Coronary artery (tissue), 2 donors: ENCODE data around the gene SLC22A9.
"Not testable (repeated sequence)": the region's sequence is repeated elsewhere in the genome, so short reads cannot be mapped to it uniquely, and the experiment has no call there.

Experiments
- DNase-seq: peaks from one replicate; pipeline ENCODE4 v3.0.0-alpha.2; 2017; ENCODE audit warnings: low spot score
- H3K27ac ChIP-seq, 2 donors: fragments of 200-600 bp; sonication (generic); one replicate each; pipeline ENCODE4 v1.5.1; 2016 to 2019
- H3K4me3 ChIP-seq: fragments of 200-600 bp; sonication (generic); 2 replicates; pipeline ENCODE4 v1.5.1; 2016; ENCODE audit warnings: mild to moderate bottlenecking, moderate library complexity
- CTCF ChIP-seq: fragments of 200-600 bp; sonication (generic); IDR thresholded peaks from one replicate; pipeline ENCODE4 v1.5.1; 2019; ENCODE audit warnings: antibody characterized with exemption

The SLC22A9 gene

GRCh38 chr11:63406458-63406857, 36.9 kb downstream of the SLC22A9 start:
- no peak for DNase-seq
- TF ChIP-seq CTCF = no peak
- H3K27ac ChIP-seq = no peak overlapping the region
- no peak overlapping the region for H3K4me3 ChIP-seq

- H3K4me3 ChIP-seq = no peak overlapping the region
- no peak for DNase-seq
- TF ChIP-seq CTCF = no peak
These were observed 47.7 kb downstream of the SLC22A9 start for GRCh38 chr11:63417174-63417852.

GRCh38 chr11:63427971-63428508, 58.5 kb downstream of the SLC22A9 start:
- H3K27ac ChIP-seq = no peak overlapping the region
- no peak for DNase-seq
- TF ChIP-seq CTCF = no peak
- no peak overlapping the region for H3K4me3 ChIP-seq

More at GRCh38 chr11:63417174-63417852, 47.7 kb downstream of the SLC22A9 start:
- H3K27ac ChIP-seq = no peak overlapping the region

- not testable (repeated sequence) for DNase-seq, H3K27ac ChIP-seq, H3K4me3 ChIP-seq
These were observed 61.1 kb downstream of the SLC22A9 start for GRCh38 chr11:63430731-63431130.

- H3K4me3 ChIP-seq, H3K27ac ChIP-seq, DNase-seq: not testable (repeated sequence)
These were observed 65.8 kb downstream of the SLC22A9 start for GRCh38 chr11:63435351-63435750.

GRCh38 chr11:63435831-63436230, 66.2 kb downstream of the SLC22A9 start:
- not testable (repeated sequence) for H3K27ac ChIP-seq, H3K4me3 ChIP-seq, DNase-seq

- no peak overlapping the region for H3K4me3 ChIP-seq
- no peak for TF ChIP-seq CTCF
- H3K27ac ChIP-seq = no peak overlapping the region
- DNase-seq = no peak
These were observed 74.1 kb downstream of the SLC22A9 start for GRCh38 chr11:63443714-63444113.

- DNase-seq = no peak
- TF ChIP-seq CTCF = no peak
- H3K27ac ChIP-seq = no peak overlapping the region
These were observed 74.6 kb downstream of the SLC22A9 start for GRCh38 chr11:63444160-63444559.

More at GRCh38 chr11:63444160-63444559, 74.6 kb downstream of the SLC22A9 start:
- H3K4me3 ChIP-seq = no peak overlapping the region
